ENCODE measurements around the gene ZBTB44.

Gene ZBTB44

GRCh38 chr11:130215531-130216220, 99.0 kb downstream of the ZBTB44 start:
- DNase-seq (ENCODE audit: low read depth, low spot score): no peak

- no peak for DNase-seq (ENCODE audit: low read depth, low spot score)
Measured at GRCh38 chr11:130214861-130215530, 99.7 kb downstream of the ZBTB44 start.

- no peak for DNase-seq (ENCODE audit: low read depth, low spot score)
Measured at GRCh38 chr11:130213979-130214281, 100.8 kb downstream of the ZBTB44 start.

- peak; percentile 77 for DNase-seq (ENCODE audit: low read depth, low spot score)
Measured at GRCh38 chr11:130213143-130213978, 101.4 kb downstream of the ZBTB44 start.

GRCh38 chr11:130212431-130212961, 102.2 kb downstream of the ZBTB44 start:
- no peak for DNase-seq (ENCODE audit: low read depth, low spot score)

GRCh38 chr11:130211781-130212401, 102.8 kb downstream of the ZBTB44 start:
- DNase-seq (ENCODE audit: low read depth, low spot score): no peak

GRCh38 chr11:130211144-130211543, 103.6 kb downstream of the ZBTB44 start:
- DNase-seq (ENCODE audit: low read depth, low spot score): no peak

- DNase-seq (ENCODE audit: low read depth, low spot score): no peak
Measured at GRCh38 chr11:130209954-130210854, 104.5 kb downstream of the ZBTB44 start.

GRCh38 chr11:130209128-130209932, 105.4 kb downstream of the ZBTB44 start:
- no peak for DNase-seq (ENCODE audit: low read depth, low spot score)

GRCh38 chr11:130208241-130209127, 106.2 kb downstream of the ZBTB44 start:
- DNase-seq (ENCODE audit: low read depth, low spot score): no peak

- DNase-seq (ENCODE audit: low read depth, low spot score): no peak
Measured at GRCh38 chr11:130206141-130206540, 108.6 kb downstream of the ZBTB44 start.

- no peak for DNase-seq (ENCODE audit: low read depth, low spot score)
Measured at GRCh38 chr11:130204703-130205095, 110.0 kb downstream of the ZBTB44 start.

GRCh38 chr11:130203766-130204702, 110.7 kb downstream of the ZBTB44 start:
- no peak for DNase-seq (ENCODE audit: low read depth, low spot score)

GRCh38 chr11:130202818-130203689, 111.7 kb downstream of the ZBTB44 start:
- no peak for DNase-seq (ENCODE audit: low read depth, low spot score)

GRCh38 chr11:130202009-130202817, 112.5 kb downstream of the ZBTB44 start:
- DNase-seq (ENCODE audit: low read depth, low spot score): no peak

- no peak for DNase-seq (ENCODE audit: low read depth, low spot score)
Measured at GRCh38 chr11:130201026-130201425, 113.7 kb downstream of the ZBTB44 start.
